ES-I3 (cell line): Measurements from ENCODE around the gene SCART1.
"Not testable (repeated sequence)": the region's sequence is repeated elsewhere in the genome, so short reads cannot be mapped to it uniquely, and the experiment has no call there.

Experiments
- H3K36me3 ChIP-seq: 2 replicates; pipeline ENCODE4 v1.6.1; 2013; ENCODE audit warnings: mild to moderate bottlenecking, low read length, control low read depth, moderate library complexity; ENCODE audit not compliant: insufficient read depth
- H3K4me1 ChIP-seq: 2 replicates; pipeline ENCODE4 v1.6.1; 2013; ENCODE audit warnings: mild to moderate bottlenecking, control low read depth, low read length; ENCODE audit not compliant: insufficient read depth
- H3K9ac ChIP-seq: 2 replicates; pipeline ENCODE4 v1.6.1; 2013; ENCODE audit warnings: low read depth, mild to moderate bottlenecking, low read length, moderate library complexity
- H3K9me3 ChIP-seq: 2 replicates; pipeline ENCODE4 v1.6.1; 2013; ENCODE audit warnings: mild to moderate bottlenecking, low read length, moderate library complexity; ENCODE audit not compliant: control insufficient read depth, insufficient read depth

SCART1 gene

DNA sequence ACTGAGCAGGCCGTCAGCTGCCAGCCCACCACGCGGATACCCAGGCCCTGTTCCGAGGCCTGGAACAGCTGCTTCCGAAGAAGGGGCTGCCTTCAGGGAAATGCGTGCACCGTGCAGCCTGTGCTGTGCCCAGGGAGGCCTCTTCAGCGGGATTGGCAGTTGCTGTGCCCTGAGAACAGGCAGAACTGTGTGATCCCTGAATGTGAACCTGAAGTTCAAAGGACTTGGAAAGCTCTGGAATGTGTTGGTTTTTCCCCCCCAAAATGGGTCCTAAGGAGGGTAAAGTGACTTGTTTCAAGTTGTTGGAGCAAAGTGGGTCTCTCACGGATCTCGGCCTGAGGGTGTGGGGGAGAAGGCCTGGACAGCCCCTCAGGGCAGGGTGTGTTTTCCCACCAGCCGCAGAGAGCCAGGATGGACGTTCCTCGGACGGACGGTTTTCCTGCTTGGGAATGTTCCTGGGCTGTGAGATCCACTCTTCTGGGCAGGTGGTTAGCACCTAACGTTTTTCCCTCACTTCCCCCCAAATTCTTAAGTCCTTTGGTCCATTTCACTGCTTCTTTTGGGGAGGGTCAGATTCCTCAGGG is 31.4 kb upstream of the SCART1 start:
- H3K9me3 ChIP-seq, result no peaks in the 10 kb centered on the region
- no peak overlapping the region for H3K9ac ChIP-seq
- H3K4me1 ChIP-seq, result peaks cover 4% of the 10 kb centered on the region; the same call in 1 of the 2 replicates
- H3K36me3 ChIP-seq, result no peaks in the 10 kb centered on the region

DNA sequence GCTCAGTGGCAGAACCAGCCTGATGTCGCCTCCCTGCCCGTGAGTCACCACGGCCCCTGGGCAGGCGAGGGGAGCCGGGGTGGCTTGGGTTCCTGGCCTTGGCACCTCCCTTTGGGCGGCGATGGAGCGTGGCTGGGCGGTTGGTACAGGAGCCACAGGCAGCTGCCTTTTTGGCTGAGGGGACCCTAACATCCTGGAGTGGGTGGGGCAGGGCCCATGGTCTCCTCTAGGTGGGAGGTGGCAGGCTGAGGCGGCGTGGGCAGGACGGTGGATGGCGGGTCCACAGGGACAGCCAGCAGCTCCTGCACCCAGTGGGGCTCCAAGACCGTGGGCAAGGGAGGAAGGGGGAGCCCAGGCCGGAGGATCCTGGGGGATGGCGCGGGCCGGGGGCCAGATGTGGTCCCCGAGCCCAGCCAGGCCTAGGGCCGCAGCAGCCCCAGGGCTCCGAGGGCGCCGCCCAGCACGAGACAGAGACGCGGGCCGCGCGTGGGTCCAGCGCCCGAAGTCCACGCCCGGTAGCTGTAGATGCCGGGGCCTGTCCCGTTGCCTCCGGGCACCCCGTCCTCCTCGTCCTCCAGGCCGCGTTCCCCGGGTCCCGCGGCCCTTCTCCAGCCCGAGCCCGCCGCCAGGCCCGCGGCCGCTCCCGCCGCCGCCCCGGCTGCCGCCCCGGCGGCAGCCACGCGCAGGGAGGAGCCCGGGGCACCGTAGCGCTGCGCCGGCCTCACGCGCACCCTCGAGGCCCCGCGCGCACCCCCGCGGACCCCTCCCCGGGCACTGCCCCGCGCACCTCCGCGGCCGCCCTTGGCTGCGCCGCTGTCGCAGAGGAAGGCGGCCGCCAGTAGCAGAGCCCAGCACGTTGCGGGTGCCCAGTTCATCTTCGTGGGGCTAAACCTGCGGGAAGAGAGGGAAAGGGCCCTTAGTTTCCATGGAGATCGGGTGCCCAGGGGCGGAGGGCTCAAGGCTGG is 30.7 kb upstream of the SCART1 start:
- Histone ChIP-seq H3K9ac (no peak overlapping the region; the same call in 1 of the 2 replicates), H3K36me3 (no peaks in the 10 kb centered on the region), H3K4me1 (peaks cover 4% of the 10 kb centered on the region; the same call in 1 of the 2 replicates), H3K9me3 (no peaks in the 10 kb centered on the region)

DNA sequence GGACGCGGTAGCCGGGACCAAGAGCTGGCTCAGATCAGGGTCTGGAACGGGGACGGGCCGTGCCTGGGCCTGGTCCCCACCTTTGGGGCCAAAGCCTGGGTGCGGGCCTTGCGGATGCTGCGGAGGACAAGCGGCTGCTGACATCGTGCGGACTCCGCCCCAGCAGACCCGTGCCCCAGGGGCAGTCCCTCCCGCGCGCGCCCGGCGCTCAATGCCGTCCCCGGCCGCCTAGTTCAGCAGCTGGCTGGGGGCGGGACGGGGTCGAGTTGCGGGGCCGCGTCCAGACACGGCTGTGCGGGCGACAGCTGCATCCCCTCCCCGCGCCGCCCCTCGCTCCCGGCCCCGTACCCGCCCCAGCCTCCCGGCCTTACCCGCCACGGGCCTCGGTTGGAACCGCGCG is 29.6 kb upstream of the SCART1 start:
- not testable (repeated sequence) for H3K9me3 ChIP-seq, H3K9ac ChIP-seq, H3K36me3 ChIP-seq, H3K4me1 ChIP-seq

DNA sequence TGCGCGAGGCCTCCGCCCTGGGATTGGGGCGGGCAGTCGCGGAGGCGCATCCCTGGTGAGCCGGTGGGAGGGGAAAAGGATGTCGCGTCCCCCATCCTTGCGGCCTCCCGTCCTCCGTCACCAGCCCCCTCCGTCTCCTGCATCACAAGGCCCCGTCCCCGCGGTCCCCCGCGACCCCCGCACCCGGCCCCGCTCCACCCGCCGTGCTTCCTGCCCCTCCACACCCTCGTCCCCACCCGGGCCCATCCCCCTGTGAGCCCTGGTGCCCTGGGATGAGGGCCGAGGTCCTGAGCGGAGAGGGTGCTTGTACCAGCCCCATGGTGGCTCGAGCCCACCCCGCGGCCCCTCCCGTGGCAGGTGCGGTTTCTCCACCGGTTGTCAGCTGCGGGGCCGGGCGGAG is 29.1 kb upstream of the SCART1 start, which contains the start of gene SPRN:
Gene SPRN, minus strand, starts transcription at position 25 of the 400 bp plus-strand sequence. CDS start 944 bp downstream, outside the sequence.
- H3K4me1 ChIP-seq, H3K9ac ChIP-seq, H3K9me3 ChIP-seq, H3K36me3 ChIP-seq: not testable (repeated sequence)

DNA sequence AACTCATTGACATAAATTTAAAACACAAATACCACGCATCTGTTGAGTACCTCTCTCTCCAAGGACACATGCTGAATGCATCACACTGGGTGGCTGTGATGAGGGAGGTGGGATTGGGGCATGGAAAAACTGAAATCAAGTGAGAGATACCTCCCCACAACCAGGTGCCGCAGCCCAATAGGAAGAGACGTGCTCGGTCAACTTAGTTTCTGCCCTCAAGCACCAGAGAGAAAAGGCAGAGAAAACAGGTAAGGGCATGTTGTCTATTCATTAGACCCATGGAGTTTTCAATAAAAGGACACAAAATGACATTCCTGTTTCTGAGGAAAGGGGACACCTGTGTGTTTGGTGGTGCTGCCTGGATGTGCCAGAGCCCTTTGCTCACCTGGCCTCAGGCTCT is 24.2 kb upstream of the SCART1 start:
- H3K36me3 ChIP-seq, H3K9me3 ChIP-seq, H3K9ac ChIP-seq, H3K4me1 ChIP-seq: not testable (repeated sequence)

DNA sequence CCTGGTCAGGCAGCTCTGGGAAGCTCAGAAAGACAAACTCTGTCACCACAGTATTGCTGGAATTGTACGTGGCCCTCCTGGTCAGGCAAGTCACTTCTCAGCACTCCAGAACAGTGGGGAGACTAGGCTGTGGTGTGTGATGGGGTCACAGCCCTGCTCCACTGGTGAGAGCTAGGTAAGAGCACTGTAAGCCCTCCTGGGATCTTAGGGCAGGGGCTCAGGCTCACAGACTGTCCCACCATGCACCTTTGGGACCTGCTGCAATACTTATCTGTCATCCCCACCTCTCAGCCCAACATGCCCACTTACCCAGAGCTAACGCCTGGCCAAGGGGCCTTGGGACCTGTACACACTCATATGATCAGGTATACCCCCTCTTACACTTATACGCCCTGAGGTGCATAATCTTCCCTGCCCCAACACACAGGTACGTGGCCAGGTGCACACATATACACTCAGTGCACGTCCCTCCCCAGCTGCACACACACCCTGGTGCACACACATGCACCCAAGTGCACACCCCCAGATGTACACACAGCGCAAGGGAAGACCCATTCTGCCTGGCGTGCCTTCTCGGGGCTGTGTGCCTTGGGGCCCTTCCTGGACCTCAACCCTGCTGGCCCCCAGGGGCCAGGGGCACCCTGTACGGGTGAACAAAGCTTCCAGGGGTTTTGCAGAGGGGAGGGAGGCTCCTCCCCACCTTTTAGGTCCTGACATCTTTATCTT is 21.7 kb upstream of the SCART1 start:
- H3K9me3 ChIP-seq, H3K9ac ChIP-seq, H3K36me3 ChIP-seq, H3K4me1 ChIP-seq: not testable (repeated sequence)

DNA sequence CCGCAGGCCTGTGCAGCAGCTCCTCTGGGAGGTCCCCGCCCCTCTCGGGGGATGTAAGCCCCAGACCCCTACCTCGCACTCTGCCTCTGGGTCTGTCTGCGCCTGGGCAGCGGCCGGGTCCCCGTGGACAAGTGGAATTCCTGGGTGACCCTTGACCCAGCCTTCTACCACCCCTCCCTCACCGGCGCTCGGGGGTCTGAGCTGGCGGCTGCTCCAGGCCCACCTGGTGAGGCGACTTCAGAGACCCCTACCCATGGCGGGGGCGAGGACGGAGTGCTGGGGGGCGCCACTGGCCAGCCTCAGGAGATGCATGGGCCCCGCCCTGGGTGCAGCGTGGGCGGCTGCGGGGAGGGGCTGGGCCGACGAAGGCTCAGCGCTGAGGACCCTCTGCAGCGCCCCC is 21.0 kb upstream of the SCART1 start:
- H3K36me3 ChIP-seq, H3K9ac ChIP-seq, H3K4me1 ChIP-seq, H3K9me3 ChIP-seq: not testable (repeated sequence)

DNA sequence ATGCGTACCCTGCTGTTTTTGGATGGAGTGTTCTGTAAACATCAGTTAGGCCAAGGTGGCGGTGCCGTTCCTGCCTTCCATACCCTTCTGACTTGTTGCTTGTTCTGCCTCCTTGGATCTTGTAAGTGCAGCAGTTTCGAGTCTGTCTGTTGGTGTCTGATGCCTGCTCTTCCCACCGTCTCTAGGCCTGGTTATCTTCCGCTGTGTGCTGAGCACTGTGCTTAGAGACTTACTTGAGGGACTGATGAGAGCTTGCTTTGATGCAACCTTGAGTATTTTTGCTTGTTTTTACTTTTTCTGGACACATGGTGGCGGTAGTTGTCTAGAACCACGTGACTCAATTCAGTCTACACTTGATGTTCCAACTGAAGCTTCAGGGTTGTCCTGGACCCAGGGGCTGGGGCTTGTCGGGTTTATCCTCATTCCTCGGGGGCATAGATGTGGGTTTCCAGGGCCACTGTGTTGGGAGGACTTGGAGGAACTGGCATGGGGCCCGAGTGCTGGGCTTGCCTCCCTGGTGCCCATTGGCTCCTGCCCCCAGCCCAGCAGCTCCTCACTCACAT is 15.0 kb upstream of the SCART1 start:
- no peak overlapping the region for H3K9ac ChIP-seq
- H3K36me3 ChIP-seq, result no peaks in the 10 kb centered on the region
- no peaks in the 10 kb centered on the region for H3K9me3 ChIP-seq
- H3K4me1 ChIP-seq, result no peaks in the 10 kb centered on the region

DNA sequence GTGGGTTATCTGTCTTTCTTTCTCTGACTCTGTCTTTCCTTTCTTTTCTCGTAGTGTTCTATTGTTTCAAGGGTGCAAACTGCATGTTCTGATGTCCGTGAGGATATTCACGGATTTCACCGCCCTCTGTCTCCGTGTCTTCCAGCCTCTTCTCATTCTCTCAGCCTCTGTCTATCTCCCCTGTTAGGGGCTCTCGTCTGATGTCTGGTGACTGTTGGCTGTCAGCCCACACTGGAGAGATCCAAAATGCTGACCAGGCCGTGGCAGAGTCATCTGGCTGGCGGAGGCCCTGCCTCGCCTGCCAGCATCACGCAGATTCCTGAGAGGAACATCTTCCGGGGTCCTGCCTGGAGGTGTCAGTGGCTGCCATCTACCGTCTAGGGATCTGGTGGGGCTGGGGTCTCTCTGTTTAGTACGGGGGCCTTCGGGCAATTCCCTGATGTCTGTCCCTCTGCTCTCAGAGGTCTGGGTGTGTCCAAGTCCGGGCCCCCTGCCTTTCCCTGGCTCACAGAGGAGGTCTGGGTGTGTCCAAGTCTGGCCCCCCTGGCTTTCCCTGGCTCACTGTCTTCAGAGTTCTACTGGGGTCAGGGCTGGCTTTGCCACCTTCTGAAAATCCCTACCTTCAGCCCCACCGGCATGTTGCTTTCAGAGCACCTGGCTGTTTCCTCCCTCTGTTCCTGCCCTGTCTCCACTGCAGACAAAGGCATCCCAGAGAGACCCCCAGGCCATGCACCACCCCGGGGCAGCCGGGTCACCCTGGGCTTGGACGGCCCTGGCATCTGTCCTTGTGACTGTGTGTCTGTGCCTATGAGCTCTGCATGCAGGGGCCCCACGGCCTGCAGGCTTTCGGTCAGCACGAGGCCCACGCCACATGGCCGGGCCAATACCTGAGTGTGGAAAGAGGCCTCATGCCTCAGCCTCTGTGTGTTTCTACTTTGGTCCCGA is 14.0 kb upstream of the SCART1 start:
- no peaks in the 10 kb centered on the region for H3K9me3 ChIP-seq
- H3K36me3 ChIP-seq, result no peaks in the 10 kb centered on the region
- H3K4me1 ChIP-seq, result no peaks in the 10 kb centered on the region
- H3K9ac ChIP-seq, result no peak overlapping the region

DNA sequence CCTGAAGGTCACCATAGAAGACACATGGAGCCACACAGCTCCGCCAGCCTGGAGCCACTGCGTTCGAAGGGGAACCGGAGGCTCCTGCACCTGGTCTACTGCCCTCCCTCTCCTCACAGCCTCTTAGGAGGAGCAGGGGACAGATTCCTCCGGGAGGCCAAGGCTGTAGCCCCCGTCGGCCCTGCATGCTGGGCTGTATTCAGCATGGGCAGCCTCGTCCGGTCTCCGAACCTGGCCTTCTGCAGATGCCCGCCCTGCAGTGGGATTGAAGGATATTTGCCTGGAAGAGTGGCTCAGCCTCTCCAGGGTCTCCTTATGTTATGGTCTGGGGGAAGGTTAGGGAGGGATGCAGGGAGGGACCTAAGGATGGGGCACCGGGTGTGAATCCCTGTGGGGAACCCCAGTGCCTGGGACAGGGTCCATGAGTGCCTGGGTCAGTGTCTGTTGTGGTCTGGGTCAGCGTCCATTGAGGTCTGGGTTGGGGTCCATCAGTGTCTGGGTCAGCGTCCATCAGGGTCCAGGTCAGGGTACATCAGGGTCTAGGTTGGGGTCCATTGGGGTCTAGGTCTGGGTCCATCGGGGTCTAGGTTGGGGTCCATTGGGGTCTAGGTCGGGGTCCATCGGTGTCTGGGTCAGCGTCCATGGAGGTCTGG is 13.0 kb upstream of the SCART1 start:
- H3K4me1 ChIP-seq, result no peaks in the 10 kb centered on the region
- no peaks in the 10 kb centered on the region for H3K9me3 ChIP-seq
- no peak overlapping the region for H3K9ac ChIP-seq

DNA sequence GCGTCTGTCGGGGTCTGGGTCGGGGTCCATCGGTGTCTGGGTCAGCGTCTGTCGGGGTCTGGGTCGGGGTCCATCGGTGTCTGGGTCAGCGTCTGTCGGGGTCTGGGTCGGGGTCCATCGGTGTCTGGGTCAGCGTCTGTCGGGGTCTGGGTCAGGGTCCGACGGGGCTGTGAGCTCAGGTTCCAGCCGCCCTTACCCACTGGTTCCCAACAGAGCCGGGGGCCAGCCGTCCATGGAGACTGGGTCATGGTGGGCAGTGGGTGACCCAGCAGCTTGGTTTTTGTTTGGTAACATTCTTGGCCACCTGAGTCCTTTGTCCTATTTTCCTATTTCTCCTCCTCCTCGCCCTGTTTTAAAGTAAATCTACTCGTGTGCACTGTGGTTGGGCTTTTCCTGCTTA is 12.4 kb upstream of the SCART1 start:
- H3K36me3 ChIP-seq, H3K9me3 ChIP-seq, H3K4me1 ChIP-seq, H3K9ac ChIP-seq: not testable (repeated sequence)

More for the DNA sequence above, 13.0 kb upstream of the SCART1 start:
- no peaks in the 10 kb centered on the region for H3K36me3 ChIP-seq

DNA sequence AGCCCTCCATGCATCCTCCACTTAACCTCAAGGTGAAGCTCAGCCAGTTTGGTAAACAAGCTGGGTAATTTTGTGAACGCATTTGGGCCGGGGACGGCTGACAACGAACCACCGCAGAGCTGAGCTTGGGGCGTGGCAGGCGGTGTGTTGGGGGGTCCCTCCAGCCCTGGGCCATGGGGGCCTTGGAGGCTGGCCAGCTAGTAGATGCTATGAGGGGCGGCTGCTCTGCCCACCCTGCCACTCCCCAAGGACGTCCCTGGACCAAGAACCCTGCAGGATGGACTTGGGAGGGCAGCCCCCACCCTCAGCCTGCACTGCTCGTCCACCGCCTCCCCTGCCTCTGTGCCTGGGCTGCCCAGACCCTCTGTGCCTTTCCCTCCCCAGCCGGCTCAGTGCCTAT is 12.0 kb upstream of the SCART1 start:
- no peaks in the 10 kb centered on the region for H3K9me3 ChIP-seq
- H3K4me1 ChIP-seq, result no peaks in the 10 kb centered on the region
- H3K9ac ChIP-seq, result no peak overlapping the region

DNA sequence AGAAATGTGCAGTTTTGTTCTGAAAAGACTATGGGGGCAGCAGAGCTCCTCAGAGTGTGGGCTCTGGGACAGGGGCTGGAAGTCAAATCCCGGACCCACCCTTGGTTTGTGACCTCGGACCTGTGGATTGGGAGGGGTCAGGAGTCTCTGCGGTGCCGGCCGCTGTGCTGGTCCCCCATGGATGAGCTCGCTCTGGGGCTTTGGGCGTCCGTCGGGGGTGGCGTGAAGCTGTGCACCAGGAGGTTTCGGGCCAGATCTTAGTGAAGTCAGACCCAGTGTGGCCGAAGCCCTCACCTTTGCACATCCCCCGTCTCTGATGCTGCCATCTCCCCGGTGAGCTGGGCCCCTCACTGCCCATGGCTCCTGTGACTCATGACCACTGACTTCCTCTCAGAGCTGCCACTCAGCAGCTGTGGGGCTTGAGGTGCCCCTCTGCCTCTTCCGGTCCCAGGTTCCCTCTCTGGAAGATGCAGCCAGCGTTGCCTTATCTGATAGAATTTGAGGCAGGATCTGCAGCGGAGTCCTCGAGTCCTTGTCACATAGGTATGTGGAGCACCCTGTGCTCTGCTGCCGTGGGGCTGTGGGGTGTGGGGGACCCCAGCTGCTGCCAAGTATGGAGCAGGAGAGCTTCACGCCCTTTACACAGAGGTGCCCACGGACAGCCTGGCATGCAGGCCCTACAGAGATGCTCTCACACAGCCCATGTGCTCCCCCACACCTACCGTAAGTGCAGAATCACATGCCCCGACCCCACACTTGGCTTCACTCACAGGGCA is 11.4 kb upstream of the SCART1 start:
- H3K9me3 ChIP-seq, result no peaks in the 10 kb centered on the region
- no peak overlapping the region for H3K9ac ChIP-seq

More for the DNA sequence above, 12.0 kb upstream of the SCART1 start:
- no peaks in the 10 kb centered on the region for H3K36me3 ChIP-seq

More for the DNA sequence above, 11.4 kb upstream of the SCART1 start:
- H3K4me1 ChIP-seq, result no peaks in the 10 kb centered on the region
- H3K36me3 ChIP-seq, result no peaks in the 10 kb centered on the region
